Erythroblast (primary cell): ENCODE data around the gene DENND4C.

Source experiments
- GATA1 ChIP-seq: IDR thresholded peaks from 2 replicates; pipeline ENCODE4 v1.6.1; 2011; ENCODE audit warnings: low read depth, mild to moderate bottlenecking, control low read depth, low read length, moderate library complexity
- POLR2A ChIP-seq: IDR thresholded peaks from 2 replicates; pipeline ENCODE4 v1.6.1; 2011; ENCODE audit warnings: mild to moderate bottlenecking, low read length

DNA sequence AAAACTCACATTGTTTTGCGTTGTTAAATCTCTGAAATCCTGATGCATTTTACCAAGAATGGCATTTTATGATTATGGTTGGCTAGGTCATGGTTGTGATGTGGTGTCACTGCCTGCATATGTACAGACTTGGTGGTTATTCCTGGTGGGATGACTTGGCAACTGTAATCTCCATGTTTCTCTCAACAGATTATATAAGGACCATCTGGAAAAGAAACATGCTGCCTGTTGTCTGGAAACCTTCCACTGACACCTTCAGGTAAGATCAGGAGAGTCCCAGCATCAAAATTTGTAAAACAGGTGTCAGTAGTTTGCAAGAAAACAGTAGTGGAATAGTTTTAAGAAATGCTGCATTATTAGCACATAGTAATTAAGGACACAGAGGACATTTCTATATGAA, 175.3 kb downstream of the DENND4C start:
- TF ChIP-seq POLR2A (no peak), GATA1 (no peak)
